ENCODE measurements around the gene RUNDC1. TPM values are rescaled to one million over a fixed set of nuclear protein-coding genes. Genes with fewer than 3 reads are reported as not detected.
"Not testable (repeated sequence)": the region's sequence is repeated elsewhere in the genome, so short reads cannot be mapped to it uniquely, and the experiment has no call there.

Gene RUNDC1
- total RNA-seq, 1 donor from 2014 or later, result 12.5 TPM

- no peak overlapping the region for H3K27ac Mint-ChIP-seq (ENCODE audit: unreplicated experiment)
- H3K4me3 Mint-ChIP-seq (ENCODE audit: unreplicated experiment), result no peak overlapping the region
- DNase-seq (ENCODE audit: extremely low spot score, unreplicated experiment), result no peak
- no peaks in the 10 kb centered on the region for H3K27me3 Mint-ChIP-seq (ENCODE audit: unreplicated experiment)
- TF ChIP-seq, protein P1, sequence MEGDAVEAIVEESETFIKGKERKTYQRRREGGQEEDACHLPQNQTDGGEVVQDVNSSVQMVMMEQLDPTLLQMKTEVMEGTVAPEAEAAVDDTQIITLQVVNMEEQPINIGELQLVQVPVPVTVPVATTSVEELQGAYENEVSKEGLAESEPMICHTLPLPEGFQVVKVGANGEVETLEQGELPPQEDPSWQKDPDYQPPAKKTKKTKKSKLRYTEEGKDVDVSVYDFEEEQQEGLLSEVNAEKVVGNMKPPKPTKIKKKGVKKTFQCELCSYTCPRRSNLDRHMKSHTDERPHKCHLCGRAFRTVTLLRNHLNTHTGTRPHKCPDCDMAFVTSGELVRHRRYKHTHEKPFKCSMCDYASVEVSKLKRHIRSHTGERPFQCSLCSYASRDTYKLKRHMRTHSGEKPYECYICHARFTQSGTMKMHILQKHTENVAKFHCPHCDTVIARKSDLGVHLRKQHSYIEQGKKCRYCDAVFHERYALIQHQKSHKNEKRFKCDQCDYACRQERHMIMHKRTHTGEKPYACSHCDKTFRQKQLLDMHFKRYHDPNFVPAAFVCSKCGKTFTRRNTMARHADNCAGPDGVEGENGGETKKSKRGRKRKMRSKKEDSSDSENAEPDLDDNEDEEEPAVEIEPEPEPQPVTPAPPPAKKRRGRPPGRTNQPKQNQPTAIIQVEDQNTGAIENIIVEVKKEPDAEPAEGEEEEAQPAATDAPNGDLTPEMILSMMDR (IDR thresholded peaks at IDR 0.05), result no peak
- H3K36me3 Mint-ChIP-seq (ENCODE audit: unreplicated experiment), result no peaks in the 10 kb centered on the region
- no peaks in the 10 kb centered on the region for H3K9me3 Mint-ChIP-seq (ENCODE audit: unreplicated experiment)
- peaks cover 3% of the 10 kb centered on the region for H3K4me1 Mint-ChIP-seq (ENCODE audit: unreplicated experiment)
Observed at GRCh38 chr17:42971589-42971988, 8.8 kb upstream of the RUNDC1 start.

DNA sequence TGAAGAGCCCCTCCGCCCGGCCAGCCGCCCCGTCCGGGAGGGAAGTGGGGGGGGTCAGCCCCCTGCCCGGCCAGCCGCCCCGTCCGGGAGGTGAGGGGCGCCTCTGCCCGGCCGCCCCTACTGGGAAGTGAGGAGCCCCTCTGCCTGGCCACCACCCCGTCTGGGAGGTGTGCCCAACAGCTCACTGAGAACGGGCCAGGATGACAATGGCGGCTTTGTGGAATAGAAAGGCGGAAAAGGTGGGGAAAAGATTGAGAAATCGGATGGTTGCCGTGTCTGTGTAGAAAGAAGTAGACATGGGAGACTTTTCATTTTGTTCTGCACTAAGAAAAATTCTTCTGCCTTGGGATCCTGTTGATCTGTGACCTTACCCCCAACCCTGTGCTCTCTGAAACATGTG, 7.0 kb upstream of the RUNDC1 start:
- not testable (repeated sequence) for DNase-seq (ENCODE audit: extremely low spot score, unreplicated experiment); H3K4me3 Mint-ChIP-seq (ENCODE audit: unreplicated experiment); H3K27me3 Mint-ChIP-seq (ENCODE audit: unreplicated experiment); H3K9me3 Mint-ChIP-seq (ENCODE audit: unreplicated experiment); H3K27ac Mint-ChIP-seq (ENCODE audit: unreplicated experiment); H3K4me1 Mint-ChIP-seq (ENCODE audit: unreplicated experiment); H3K36me3 Mint-ChIP-seq (ENCODE audit: unreplicated experiment)

DNA sequence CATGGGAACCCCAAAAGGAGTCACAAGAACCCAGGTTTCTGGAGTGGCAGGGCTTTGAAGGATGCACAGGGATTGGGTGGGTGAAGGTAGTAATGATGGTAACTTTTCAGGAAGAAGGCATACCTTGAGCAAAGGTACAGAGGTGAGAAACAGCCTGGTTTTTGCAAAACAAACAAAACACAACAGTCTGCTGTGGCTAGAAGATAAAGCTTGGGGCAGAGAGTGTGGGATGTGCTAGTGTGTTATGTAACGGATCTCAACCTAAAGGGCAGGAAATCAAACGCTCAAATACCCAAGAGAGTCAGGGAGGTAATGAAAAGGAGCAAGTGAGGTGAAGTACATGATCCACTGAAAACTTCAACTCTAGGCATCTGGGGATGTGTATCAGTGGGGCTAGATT, 5.1 kb upstream of the RUNDC1 start:
- Mint-ChIP-seq H3K27me3 (ENCODE audit: unreplicated experiment) (no peaks in the 10 kb centered on the region), H3K4me3 (ENCODE audit: unreplicated experiment) (no peak overlapping the region), H3K9me3 (ENCODE audit: unreplicated experiment) (no peaks in the 10 kb centered on the region), H3K36me3 (ENCODE audit: unreplicated experiment) (no peaks in the 10 kb centered on the region), H3K27ac (ENCODE audit: unreplicated experiment) (no peak overlapping the region), H3K4me1 (ENCODE audit: unreplicated experiment) (peaks cover 16% of the 10 kb centered on the region)
- no peak for DNase-seq (ENCODE audit: extremely low spot score, unreplicated experiment)
- TF ChIP-seq, protein P1 (IDR thresholded peaks at IDR 0.05), result no peak

- not testable (repeated sequence) for DNase-seq (ENCODE audit: extremely low spot score, unreplicated experiment); H3K27me3 Mint-ChIP-seq (ENCODE audit: unreplicated experiment); H3K9me3 Mint-ChIP-seq (ENCODE audit: unreplicated experiment); H3K36me3 Mint-ChIP-seq (ENCODE audit: unreplicated experiment); H3K27ac Mint-ChIP-seq (ENCODE audit: unreplicated experiment); H3K4me3 Mint-ChIP-seq (ENCODE audit: unreplicated experiment)
- H3K4me1 Mint-ChIP-seq (ENCODE audit: unreplicated experiment), result peaks cover 18% of the 10 kb centered on the region
Observed at GRCh38 chr17:42975701-42976100, 4.7 kb upstream of the RUNDC1 start.

GRCh38 chr17:42979511-42980273, 673 bp upstream of the RUNDC1 start, which contains the start of gene PTGES3L:
Gene PTGES3L (minus strand): TSS chr17:42980080. CDS start chr17:42980053, 27 bp downstream.
- no peak for DNase-seq (ENCODE audit: extremely low spot score, unreplicated experiment)
- Mint-ChIP-seq H3K4me1 (ENCODE audit: unreplicated experiment) (peaks cover 32% of the 10 kb centered on the region), H3K9me3 (ENCODE audit: unreplicated experiment) (no peaks in the 10 kb centered on the region), H3K27ac (ENCODE audit: unreplicated experiment) (peak within 1 kb of the TSS; percentile 89), H3K27me3 (ENCODE audit: unreplicated experiment) (no peaks in the 10 kb centered on the region), H3K4me3 (ENCODE audit: unreplicated experiment) (peak within 1 kb of the TSS; percentile 99), H3K36me3 (ENCODE audit: unreplicated experiment) (peaks cover 4% of the 10 kb centered on the region)
- TF ChIP-seq, protein P1 (IDR thresholded peaks at IDR 0.05), result no peak

- H3K27ac Mint-ChIP-seq (ENCODE audit: unreplicated experiment), result peak overlapping the region; percentile 84
- H3K36me3 Mint-ChIP-seq (ENCODE audit: unreplicated experiment), result peaks cover 10% of the 10 kb centered on the region
- H3K4me3 Mint-ChIP-seq (ENCODE audit: unreplicated experiment), result peak overlapping the region; percentile 99
- TF ChIP-seq, protein P1 (IDR thresholded peaks at IDR 0.05), result no peak
- H3K27me3 Mint-ChIP-seq (ENCODE audit: unreplicated experiment), result no peaks in the 10 kb centered on the region
- no peaks in the 10 kb centered on the region for H3K9me3 Mint-ChIP-seq (ENCODE audit: unreplicated experiment)
- H3K4me1 Mint-ChIP-seq (ENCODE audit: unreplicated experiment), result peaks cover 32% of the 10 kb centered on the region
- DNase-seq (ENCODE audit: extremely low spot score, unreplicated experiment), result no peak
Observed at GRCh38 chr17:42980766-42981397, 517 bp downstream of the RUNDC1 start.

Measured in osteocyte (in vitro differentiated cells).